SK-N-SH treated with all-trans-retinoic acid at 6 μM for 48 hours (cell line): ENCODE measurements around the gene PPP1R3A.

Experiments
- ATAC-seq: fragments of 200-7000 bp; cut with Tn5 transposase; 3 replicates; pipeline ENCODE4 v1.9.1; 2020; ENCODE audit warnings: mild to moderate bottlenecking, moderate library complexity
- ARNTL ChIP-seq: fragments of 450-650 bp; formaldehyde crosslinking; IDR thresholded peaks from 2 replicates; pipeline ENCODE4 v1.5.0; 2020; ENCODE audit warnings: low read depth, mild to moderate bottlenecking, moderate library complexity, borderline replicate concordance
- BACH2 ChIP-seq: fragments of 250-450 bp; sonication (Bioruptor Pico); IDR thresholded peaks from 2 replicates; pipeline ENCODE4 v1.9.0; 2021; ENCODE audit warnings: mild to moderate bottlenecking, borderline replicate concordance
- CREB5 ChIP-seq: fragments of 250-450 bp; sonication (Bioruptor Pico); IDR thresholded peaks from 2 replicates; pipeline ENCODE4 v1.5.1; 2020; ENCODE audit warnings: low read depth, mild to moderate bottlenecking, moderate library complexity
- CSDC2 ChIP-seq: fragments of 250-450 bp; sonication (Bioruptor Pico); IDR thresholded peaks from 2 replicates; pipeline ENCODE4 v1.5.0; 2020; ENCODE audit warnings: mild to moderate bottlenecking, moderate library complexity
- CSRNP3 ChIP-seq: fragments of 250-450 bp; sonication (Bioruptor Pico); IDR thresholded peaks from 2 replicates; pipeline ENCODE4 v1.5.1; 2021; ENCODE audit warnings: mild to moderate bottlenecking, moderate library complexity
- ESRRG ChIP-seq: fragments of 250-450 bp; sonication (Bioruptor Pico); IDR thresholded peaks from 2 replicates; pipeline ENCODE4 v1.6.1; 2021; ENCODE audit warnings: mild to moderate bottlenecking
- GLIS3 ChIP-seq: fragments of 250-450 bp; sonication (Bioruptor Pico); IDR thresholded peaks from 2 replicates; pipeline ENCODE4 v1.5.0; 2020; ENCODE audit warnings: mild to moderate bottlenecking, moderate library complexity
- ISL1 ChIP-seq: fragments of 250-450 bp; sonication (Bioruptor Pico); IDR thresholded peaks from 2 replicates; pipeline ENCODE4 v2.1.2; 2022; ENCODE audit warnings: mild to moderate bottlenecking, moderate library complexity
- OSR1 ChIP-seq: fragments of 250-450 bp; sonication (Bioruptor Pico); IDR thresholded peaks from 2 replicates; pipeline ENCODE4 v1.8.0; 2022; ENCODE audit warnings: moderate library complexity, mild to moderate bottlenecking, inconsistent platforms
- PATZ1 ChIP-seq: fragments of 250-450 bp; sonication (Bioruptor Pico); IDR thresholded peaks from 2 replicates; pipeline ENCODE4 v1.8.0; 2020; ENCODE audit warnings: mild to moderate bottlenecking, moderate library complexity, borderline replicate concordance
- POU6F1 ChIP-seq: fragments of 250-450 bp; sonication (Bioruptor Pico); IDR thresholded peaks from 2 replicates; pipeline ENCODE4 v1.8.0; 2021; ENCODE audit warnings: low read depth, mild to moderate bottlenecking, moderate library complexity, borderline replicate concordance
- PPARA ChIP-seq: fragments of 250-450 bp; sonication (Bioruptor Pico); IDR thresholded peaks from 2 replicates; pipeline ENCODE4 v1.5.0; 2020; ENCODE audit warnings: mild to moderate bottlenecking, borderline replicate concordance
- RARB ChIP-seq: fragments of 250-450 bp; sonication (Bioruptor Pico); IDR thresholded peaks from 2 replicates; pipeline ENCODE4 v1.8.0; 2021; ENCODE audit warnings: mild to moderate bottlenecking, moderate library complexity
- SNAI2 ChIP-seq: fragments of 250-450 bp; sonication (Bioruptor Pico); IDR thresholded peaks from 2 replicates; pipeline ENCODE4 v1.5.0; 2020; ENCODE audit warnings: mild to moderate bottlenecking, moderate library complexity
- TCF4 ChIP-seq: fragments of 250-450 bp; sonication (Bioruptor Pico); IDR thresholded peaks from 2 replicates; pipeline ENCODE4 v1.8.0; 2021; ENCODE audit warnings: mild to moderate bottlenecking, moderate library complexity, borderline replicate concordance
- TOX ChIP-seq: fragments of 250-450 bp; sonication (Bioruptor Pico); IDR thresholded peaks from 2 replicates; pipeline ENCODE4 v1.8.0; 2021; ENCODE audit warnings: mild to moderate bottlenecking, moderate library complexity, borderline replicate concordance
- TSHZ2 ChIP-seq: fragments of 250-450 bp; sonication (Bioruptor Pico); IDR thresholded peaks from 2 replicates; pipeline ENCODE4 v1.5.0; 2020; ENCODE audit warnings: mild to moderate bottlenecking, moderate library complexity
- ZC3H10 ChIP-seq: fragments of 250-450 bp; sonication (Bioruptor Pico); IDR thresholded peaks from 2 replicates; pipeline ENCODE4 v1.5.1; 2021; ENCODE audit warnings: mild to moderate bottlenecking, moderate library complexity
- ZFP3 ChIP-seq: fragments of 250-450 bp; sonication (Bioruptor Pico); IDR thresholded peaks from 2 replicates; pipeline ENCODE4 v1.5.0; 2020; ENCODE audit warnings: mild to moderate bottlenecking, moderate library complexity
- ZFP30 ChIP-seq: fragments of 450-650 bp; formaldehyde crosslinking; IDR thresholded peaks from 2 replicates; pipeline ENCODE4 v1.5.0; 2022; ENCODE audit warnings: mild to moderate bottlenecking, moderate library complexity
- ZNF565 ChIP-seq: fragments of 450-650 bp; formaldehyde crosslinking; conservative IDR thresholded peaks from 2 replicates; pipeline ENCODE4 v1.5.0; 2020; ENCODE audit warnings: low read depth, mild to moderate bottlenecking, moderate library complexity
- ZNF70 ChIP-seq: fragments of 450-650 bp; formaldehyde crosslinking; IDR thresholded peaks from 2 replicates; pipeline ENCODE4 v1.5.0; 2020; ENCODE audit warnings: mild to moderate bottlenecking, moderate library complexity
- ZNF8 ChIP-seq: fragments of 450-650 bp; formaldehyde crosslinking; IDR thresholded peaks from 2 replicates; pipeline ENCODE4 v1.5.0; 2020; ENCODE audit warnings: mild to moderate bottlenecking, moderate library complexity

The PPP1R3A gene

GRCh38 chr7:113917840-113918239 lies 969 bp downstream of the PPP1R3A start:
- no peak for ATAC-seq
- no peak for TF ChIP-seq PATZ1 (CRISPR knock-in tag)
- no peak for TF ChIP-seq ZNF565
- TF ChIP-seq ISL1 (CRISPR knock-in tag), result no peak
- no peak for TF ChIP-seq OSR1 (CRISPR knock-in tag)
- no peak for TF ChIP-seq TSHZ2 (CRISPR knock-in tag)
- TF ChIP-seq RARB, result no peak
- TF ChIP-seq ZFP3 (CRISPR knock-in tag), result no peak
- TF ChIP-seq CSRNP3 (CRISPR knock-in tag), result no peak
- TF ChIP-seq TOX (CRISPR knock-in tag), result no peak
- no peak for TF ChIP-seq ARNTL (CRISPR knock-in tag)
- TF ChIP-seq GLIS3 (CRISPR knock-in tag), result no peak
- no peak for TF ChIP-seq BACH2 (CRISPR knock-in tag)
- no peak for TF ChIP-seq SNAI2 (CRISPR knock-in tag)
- TF ChIP-seq ZC3H10 (CRISPR knock-in tag), result no peak
- TF ChIP-seq TCF4 (CRISPR knock-in tag), result no peak
- no peak for TF ChIP-seq ZNF8 (CRISPR knock-in tag)
- no peak for TF ChIP-seq ZFP30 (CRISPR knock-in tag)
- no peak for TF ChIP-seq CSDC2 (CRISPR knock-in tag)
- TF ChIP-seq ZNF70 (CRISPR knock-in tag), result no peak

GRCh38 chr7:113915956-113916355 lies 2.9 kb downstream of the PPP1R3A start:
- TF ChIP-seq BACH2 (CRISPR knock-in tag), result no peak
- TF ChIP-seq PATZ1 (CRISPR knock-in tag), result no peak
- TF ChIP-seq CREB5 (CRISPR knock-in tag), result no peak
- no peak for TF ChIP-seq POU6F1 (CRISPR knock-in tag)
- TF ChIP-seq ARNTL (CRISPR knock-in tag), result no peak
- no peak for TF ChIP-seq ZNF8 (CRISPR knock-in tag)
- no peak for TF ChIP-seq ESRRG
- TF ChIP-seq GLIS3 (CRISPR knock-in tag), result no peak
- no peak for TF ChIP-seq ZFP30 (CRISPR knock-in tag)
- TF ChIP-seq TOX (CRISPR knock-in tag), result no peak
- no peak for TF ChIP-seq PPARA (CRISPR knock-in tag)
- no peak for TF ChIP-seq ZFP3 (CRISPR knock-in tag)
- no peak for TF ChIP-seq CSRNP3 (CRISPR knock-in tag)
- no peak for TF ChIP-seq RARB
- no peak for ATAC-seq
